Ishikawa (cell line): ENCODE measurements around the gene PCDH1.

Source experiments
- CEBPB ChIP-seq: IDR thresholded peaks from 2 replicates; pipeline ENCODE4 v1.6.1; 2012
- EP300 ChIP-seq: IDR thresholded peaks from 2 replicates; pipeline ENCODE4 v1.6.1; 2012; ENCODE audit warnings: borderline replicate concordance
- NFIC ChIP-seq: IDR thresholded peaks from 2 replicates; pipeline ENCODE4 v1.6.1; 2012
- REST ChIP-seq: IDR thresholded peaks from 2 replicates; pipeline ENCODE4 v1.6.1; 2012; ENCODE audit warnings: low read depth, mild to moderate bottlenecking
- TAF1 ChIP-seq: IDR thresholded peaks from 2 replicates; pipeline ENCODE4 v1.6.1; 2012; ENCODE audit warnings: low read depth, mild to moderate bottlenecking
- YY1 ChIP-seq: IDR thresholded peaks from 2 replicates; pipeline ENCODE4 v1.6.1; 2012; ENCODE audit warnings: low read depth
- ZBTB7A ChIP-seq: IDR thresholded peaks from 2 replicates; pipeline ENCODE4 v1.6.1; 2012; ENCODE audit warnings: low read depth

DNA sequence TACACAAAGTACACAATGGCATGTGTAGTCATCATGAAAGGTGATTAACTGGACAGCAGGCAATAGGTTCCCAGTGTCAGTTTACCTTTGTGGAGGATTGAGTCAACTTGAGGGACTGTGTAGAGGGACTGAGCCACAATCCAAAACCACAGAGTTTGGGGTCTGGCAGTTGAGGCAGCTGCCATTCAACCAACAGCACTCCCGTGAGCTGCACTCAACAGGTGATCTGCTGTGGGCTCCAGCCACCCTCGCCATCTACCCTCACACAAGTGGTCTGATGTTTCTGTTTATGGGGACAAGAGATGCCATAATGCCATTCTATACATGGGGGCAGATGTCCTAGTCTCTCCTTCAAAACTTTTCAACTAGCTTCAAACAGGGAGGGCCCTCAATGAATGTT lies 42.6 kb upstream of the PCDH1 start:
- TF ChIP-seq NFIC (no peak), EP300 (no peak), CEBPB (no peak), REST (no peak), YY1 (no peak), ZBTB7A (no peak), TAF1 (no peak)
